WTC11 (cell line): ENCODE data around the gene MLXIP. TPM values are rescaled to one million over a fixed set of nuclear protein-coding genes. Genes with fewer than 3 reads are reported as not detected.

ENCODE experiments used
- ATAC-seq: fragments of 200-7000 bp; cut with Tn5 transposase; 2 replicates; pipeline ENCODE4 v1.10.0; 2021; ENCODE audit warnings: mild to moderate bottlenecking, moderate library complexity
- CTCF ChIA-PET: fragments of 300-600 bp; sonication (Branson Sonifier 250); formaldehyde crosslinking; loops from one replicate; lab custom pipeline; 2021; ENCODE audit warnings: antibody characterized with exemption; lab: Charles Lee
- POLR2A ChIA-PET: fragments of 350-600 bp; sonication (Branson Sonifier 250); formaldehyde crosslinking; loops from one replicate; lab custom pipeline; 2021; ENCODE audit warnings: antibody characterized with exemption; lab: Charles Lee
- DNase-seq: peaks from one replicate; pipeline ENCODE4 v3.0.0; 2021; ENCODE audit warnings: low spot score
- H3K27ac Mint-ChIP-seq: 2 replicates; pipeline ENCODE4 v1.8.0; 2021; ENCODE audit warnings: mixed read lengths
- H3K27me3 Mint-ChIP-seq: 2 replicates; pipeline ENCODE4 v1.8.0; 2021; ENCODE audit warnings: low read depth, mild to moderate bottlenecking, moderate library complexity, mixed read lengths
- H3K36me3 Mint-ChIP-seq: 2 replicates; pipeline ENCODE4 v1.8.0; 2021; ENCODE audit warnings: mixed read lengths
- H3K4me1 Mint-ChIP-seq: 2 replicates; pipeline ENCODE4 v1.8.0; 2022; ENCODE audit warnings: mixed read lengths
- H3K4me3 Mint-ChIP-seq: 2 replicates; pipeline ENCODE4 v1.8.0; 2021; ENCODE audit warnings: mild to moderate bottlenecking, moderate library complexity, mixed read lengths
- H3K9me3 Mint-ChIP-seq: 2 replicates; pipeline ENCODE4 v1.8.0; 2021; ENCODE audit warnings: mixed read lengths
- ATF1 ChIP-seq: sonication (generic); formaldehyde crosslinking; IDR thresholded peaks from 2 replicates; pipeline ENCODE4 v1.8.1; 2023; ENCODE audit warnings: mild to moderate bottlenecking, moderate library complexity, missing genetic modification reagents
- CREB1 ChIP-seq: sonication (generic); formaldehyde crosslinking; IDR thresholded peaks from 2 replicates; pipeline ENCODE4 v1.8.0; 2023; ENCODE audit warnings: mild to moderate bottlenecking, missing genetic modification reagents
- E2F4 ChIP-seq: sonication (generic); formaldehyde crosslinking; IDR thresholded peaks from 2 replicates; pipeline ENCODE4 v1.8.1; 2022; ENCODE audit warnings: low read depth, mild to moderate bottlenecking, moderate library complexity, missing genetic modification reagents, borderline replicate concordance
- FOXK1 ChIP-seq: sonication (generic); formaldehyde crosslinking; IDR thresholded peaks from 2 replicates; pipeline ENCODE4 v1.8.0; 2022; ENCODE audit warnings: mild to moderate bottlenecking, moderate library complexity, missing genetic modification reagents
- GRHL2 ChIP-seq: fragments of 250-450 bp; sonication (Bioruptor Pico); IDR thresholded peaks from 2 replicates; pipeline ENCODE4 v1.8.0; 2022; ENCODE audit warnings: mild to moderate bottlenecking, moderate library complexity; ENCODE audit not compliant: insufficient replicate concordance, severe bottlenecking
- GTF2I ChIP-seq: fragments of 250-450 bp; sonication (Bioruptor Pico); conservative IDR thresholded peaks from 2 replicates; pipeline ENCODE4 v1.4.0; 2021; ENCODE audit warnings: mild to moderate bottlenecking
- HMGA2 ChIP-seq: fragments of 250-450 bp; sonication (Bioruptor Pico); IDR thresholded peaks from 2 replicates; pipeline ENCODE4 v1.4.0; 2021; ENCODE audit warnings: mild to moderate bottlenecking, moderate library complexity
- KAT7 ChIP-seq: sonication (generic); formaldehyde crosslinking; IDR thresholded peaks from 2 replicates; pipeline ENCODE4 v1.8.1; 2023; ENCODE audit warnings: missing genetic modification reagents, mild to moderate bottlenecking, borderline replicate concordance
- MAX ChIP-seq: sonication (generic); formaldehyde crosslinking; IDR thresholded peaks from 2 replicates; pipeline ENCODE4 v1.8.0; 2022; ENCODE audit warnings: mild to moderate bottlenecking, missing genetic modification reagents
- MYBL2 ChIP-seq: sonication (generic); formaldehyde crosslinking; IDR thresholded peaks from 2 replicates; pipeline ENCODE4 v1.8.1; 2023; ENCODE audit warnings: mild to moderate bottlenecking, moderate library complexity, missing genetic modification reagents
- PREB ChIP-seq: sonication (generic); formaldehyde crosslinking; IDR thresholded peaks from 2 replicates; pipeline ENCODE4 v1.8.1; 2022; ENCODE audit warnings: mild to moderate bottlenecking, missing genetic modification reagents, moderate library complexity, borderline replicate concordance
- SMAD4 ChIP-seq: sonication (generic); formaldehyde crosslinking; IDR thresholded peaks from 2 replicates; pipeline ENCODE4 v1.8.0; 2022; ENCODE audit warnings: mild to moderate bottlenecking, missing genetic modification reagents
- SOX15 ChIP-seq: fragments of 250-450 bp; sonication (Bioruptor Pico); IDR thresholded peaks from 2 replicates; pipeline ENCODE4 v1.9.0; 2021; ENCODE audit warnings: mild to moderate bottlenecking
- SP1 ChIP-seq: sonication (generic); formaldehyde crosslinking; conservative IDR thresholded peaks from 2 replicates; pipeline ENCODE4 v1.8.1; 2022; ENCODE audit warnings: missing genetic modification reagents
- TEAD1 ChIP-seq: sonication (generic); formaldehyde crosslinking; IDR thresholded peaks from 2 replicates; pipeline ENCODE4 v1.8.0; 2022; ENCODE audit warnings: mild to moderate bottlenecking, missing genetic modification reagents
- TEAD4 ChIP-seq: sonication (generic); formaldehyde crosslinking; IDR thresholded peaks from 2 replicates; pipeline ENCODE4 v1.8.0; 2022; ENCODE audit warnings: mild to moderate bottlenecking, missing genetic modification reagents
- TP53 ChIP-seq: sonication (generic); formaldehyde crosslinking; IDR thresholded peaks from 2 replicates; pipeline ENCODE4 v1.8.1; 2023; ENCODE audit warnings: mild to moderate bottlenecking, missing genetic modification reagents
- ZBTB21 ChIP-seq: sonication (generic); formaldehyde crosslinking; IDR thresholded peaks from 2 replicates; pipeline ENCODE4 v1.8.1; 2023; ENCODE audit warnings: mild to moderate bottlenecking, missing genetic modification reagents, borderline replicate concordance
- ZNF138 ChIP-seq: sonication (generic); formaldehyde crosslinking; conservative IDR thresholded peaks from 2 replicates; pipeline ENCODE4 v1.8.1; 2022; ENCODE audit warnings: mild to moderate bottlenecking, moderate library complexity, missing genetic modification reagents
- ZNF232 ChIP-seq: sonication (generic); formaldehyde crosslinking; IDR thresholded peaks from 2 replicates; pipeline ENCODE4 v1.8.0; 2022; ENCODE audit warnings: mild to moderate bottlenecking, missing genetic modification reagents
- ZNF263 ChIP-seq: sonication (generic); formaldehyde crosslinking; IDR thresholded peaks from 2 replicates; pipeline ENCODE4 v1.8.1; 2022; ENCODE audit warnings: low read depth, mild to moderate bottlenecking, moderate library complexity, missing genetic modification reagents
- ZNF396 ChIP-seq: fragments of 250-450 bp; sonication (Bioruptor Pico); IDR thresholded peaks from 2 replicates; pipeline ENCODE4 v1.8.0; 2021; ENCODE audit warnings: mild to moderate bottlenecking, moderate library complexity, borderline replicate concordance
- ZNF423 ChIP-seq: fragments of 250-450 bp; sonication (Bioruptor Pico); IDR thresholded peaks from 2 replicates; pipeline ENCODE4 v2.1.2; 2022; ENCODE audit warnings: mild to moderate bottlenecking, moderate library complexity
- ZNF532 ChIP-seq: fragments of 250-450 bp; sonication (Bioruptor Pico); IDR thresholded peaks from 2 replicates; pipeline ENCODE4 v1.9.0; 2021; ENCODE audit warnings: mild to moderate bottlenecking, borderline replicate concordance
- ZSCAN18 ChIP-seq: fragments of 250-450 bp; sonication (Bioruptor Pico); IDR thresholded peaks from 2 replicates; pipeline ENCODE4 v2.1.2; 2022; ENCODE audit warnings: mild to moderate bottlenecking, moderate library complexity
- total RNA-seq: library from RNA; stranded (reverse); gene quantifications from 3 replicates; pipeline ENCODE4 v1.2.3, GENCODE V29; 2021

Gene MLXIP
- total RNA-seq, 1 experiment from 2014 or later = 49.4 TPM

GRCh38 chr12:122097927-122098756 lies 19.6 kb downstream of the MLXIP start:
- Mint-ChIP-seq H3K9me3 (peaks cover 5% of the 10 kb centered on the region), H3K4me3 (no peak overlapping the region), H3K36me3 (peaks cover 10% of the 10 kb centered on the region), H3K4me1 (peaks cover 37% of the 10 kb centered on the region), H3K27ac (peak overlapping the region; percentile 93), H3K27me3 (no peaks in the 10 kb centered on the region)
- DNase-seq (no peak), ATAC-seq (peak; percentile 68)
- POLR2A ChIA-PET = interaction anchor here (0.8 kb wide), 1 partner anchor 17 kb away, joined by 4 read pairs; no protein-coding TSS in a partner anchor
- CTCF ChIA-PET = interaction anchor here (0.6 to 2.3 kb wide), 10 partner anchors 9 to 701 kb away, joined by 3 to 18 read pairs (median 4); partner anchors contain the start of gene CFAP251
- TF ChIP-seq TP53 (no peak), ZNF263 (CRISPR knock-in tag) (no peak), ZSCAN18 (CRISPR knock-in tag) (no peak), E2F4 (CRISPR knock-in tag) (no peak), ATF1 (CRISPR knock-in tag) (no peak), TEAD1 (CRISPR knock-in tag) (no peak), ZNF396 (no peak), PREB (CRISPR knock-in tag) (no peak), HMGA2 (CRISPR knock-in tag) (no peak), KAT7 (CRISPR knock-in tag) (no peak), FOXK1 (CRISPR knock-in tag) (no peak), SOX15 (CRISPR knock-in tag) (no peak), ZNF138 (CRISPR knock-in tag) (no peak), MAX (CRISPR knock-in tag) (no peak), ZNF232 (CRISPR knock-in tag) (no peak), MYBL2 (CRISPR knock-in tag) (no peak), GRHL2 (CRISPR knock-in tag) (no peak)

- no peak for ATAC-seq
- H3K4me3 Mint-ChIP-seq = no peak overlapping the region
- H3K9me3 Mint-ChIP-seq = peaks cover 5% of the 10 kb centered on the region
- H3K4me1 Mint-ChIP-seq = peaks cover 37% of the 10 kb centered on the region
- H3K36me3 Mint-ChIP-seq = peaks cover 10% of the 10 kb centered on the region
- H3K27me3 Mint-ChIP-seq = no peaks in the 10 kb centered on the region
- ChIA-PET POLR2A (no interaction called here), CTCF (interaction anchor here (1.5 kb wide), 1 partner anchor 31 kb away, joined by 5 read pairs; no protein-coding TSS in a partner anchor)
- TF ChIP-seq ZNF423 (CRISPR knock-in tag) (no peak), CREB1 (CRISPR knock-in tag) (no peak), TEAD4 (CRISPR knock-in tag) (no peak), SMAD4 (CRISPR knock-in tag) (no peak), SP1 (CRISPR knock-in tag) (no peak), GTF2I (CRISPR knock-in tag) (no peak), ATF1 (CRISPR knock-in tag) (no peak), ZBTB21 (CRISPR knock-in tag) (no peak), ZNF532 (CRISPR knock-in tag) (no peak), HMGA2 (CRISPR knock-in tag) (no peak)
- TF ChIP-seq, all 79 proteins: peak for 0
- no peak for DNase-seq
- no peak overlapping the region for H3K27ac Mint-ChIP-seq
These were observed 20.8 kb downstream of the MLXIP start for GRCh38 chr12:122099280-122099749.
